ENCODE measurements around the gene ATP2B1.

- TF ChIP-seq, protein P1, sequence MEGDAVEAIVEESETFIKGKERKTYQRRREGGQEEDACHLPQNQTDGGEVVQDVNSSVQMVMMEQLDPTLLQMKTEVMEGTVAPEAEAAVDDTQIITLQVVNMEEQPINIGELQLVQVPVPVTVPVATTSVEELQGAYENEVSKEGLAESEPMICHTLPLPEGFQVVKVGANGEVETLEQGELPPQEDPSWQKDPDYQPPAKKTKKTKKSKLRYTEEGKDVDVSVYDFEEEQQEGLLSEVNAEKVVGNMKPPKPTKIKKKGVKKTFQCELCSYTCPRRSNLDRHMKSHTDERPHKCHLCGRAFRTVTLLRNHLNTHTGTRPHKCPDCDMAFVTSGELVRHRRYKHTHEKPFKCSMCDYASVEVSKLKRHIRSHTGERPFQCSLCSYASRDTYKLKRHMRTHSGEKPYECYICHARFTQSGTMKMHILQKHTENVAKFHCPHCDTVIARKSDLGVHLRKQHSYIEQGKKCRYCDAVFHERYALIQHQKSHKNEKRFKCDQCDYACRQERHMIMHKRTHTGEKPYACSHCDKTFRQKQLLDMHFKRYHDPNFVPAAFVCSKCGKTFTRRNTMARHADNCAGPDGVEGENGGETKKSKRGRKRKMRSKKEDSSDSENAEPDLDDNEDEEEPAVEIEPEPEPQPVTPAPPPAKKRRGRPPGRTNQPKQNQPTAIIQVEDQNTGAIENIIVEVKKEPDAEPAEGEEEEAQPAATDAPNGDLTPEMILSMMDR (IDR thresholded peaks at IDR 0.05), result no peak
- TF ChIP-seq POLR2A (IDR thresholded peaks at IDR 0.05), result no peak
Measured at GRCh38 chr12:89695830-89696229, 12.8 kb downstream of the ATP2B1 start.
